D721Med (cell line): ENCODE results near the gene COPS4.
"Not testable (repeated sequence)": the region's sequence is repeated elsewhere in the genome, so short reads cannot be mapped to it uniquely, and the experiment has no call there.

Source experiments
- DNase-seq: peaks from one replicate; pipeline ENCODE4 v3.0.0; 2011; ENCODE audit warnings: low spot score; ENCODE audit not compliant: insufficient read length
- FAIRE-seq: peaks from 2 replicates; lab custom pipeline; 2011; peaks lifted over from hg19 to GRCh38; lab: Jason Lieb, UNC
- CTCF ChIP-seq: IDR thresholded peaks from 2 replicates; pipeline ENCODE4 v1.5.1; 2012; ENCODE audit warnings: mild to moderate bottlenecking, control low read depth; ENCODE audit not compliant: insufficient read depth; ENCODE audit errors: missing control alignments

The COPS4 gene

GRCh38 chr4:83110970-83111750, 76.2 kb downstream of the COPS4 start:
- FAIRE-seq (no peak), DNase-seq (no peak)
- no peak for TF ChIP-seq CTCF

GRCh38 chr4:83111751-83112141, 76.8 kb downstream of the COPS4 start:
- not testable (repeated sequence) for FAIRE-seq

GRCh38 chr4:83112231-83112630, 77.2 kb downstream of the COPS4 start:
- no peak for DNase-seq

More at GRCh38 chr4:83111751-83112141, 76.8 kb downstream of the COPS4 start:
- not testable (repeated sequence) for DNase-seq

GRCh38 chr4:83112678-83113428, 77.9 kb downstream of the COPS4 start:
- TF ChIP-seq CTCF = no peak
- no peak for DNase-seq
- no peak for FAIRE-seq

More at GRCh38 chr4:83112231-83112630, 77.2 kb downstream of the COPS4 start:
- no peak for FAIRE-seq
- TF ChIP-seq CTCF = no peak

GRCh38 chr4:83113429-83113786, 78.4 kb downstream of the COPS4 start:
- FAIRE-seq (no peak), DNase-seq (no peak)
- no peak for TF ChIP-seq CTCF

- DNase-seq (no peak), FAIRE-seq (no peak)
- no peak for TF ChIP-seq CTCF
Observed at GRCh38 chr4:83114576-83114975, 79.6 kb downstream of the COPS4 start, which contains the start of gene PLAC8. Gene PLAC8 (minus strand): TSS chr4:83114729. CDS start chr4:83107921, 6,808 bp downstream.

GRCh38 chr4:83115000-83115399, 80.0 kb downstream of the COPS4 start:
- FAIRE-seq (no peak), DNase-seq (no peak)
- no peak for TF ChIP-seq CTCF
